Liver (tissue), 9 donors: ENCODE data around the gene NKIRAS1. TPM values are rescaled to one million over a fixed set of nuclear protein-coding genes. Genes with fewer than 3 reads are reported as not detected.

Experiments
- DNase-seq: peaks from one replicate; pipeline ENCODE4 v3.0.0-alpha.2; 2017; ENCODE audit warnings: low spot score
- H3K27ac ChIP-seq, 2 donors: one replicate each; pipeline ENCODE4 v1.7.0; 2013; ENCODE audit warnings: inconsistent platforms in 2 of 2, low read length in 2 of 2, control low read depth in 1 of 2, low read depth in 1 of 2, mild to moderate bottlenecking in 1 of 2
- H3K27me3 ChIP-seq, 4 donors: one replicate each; pipeline versions ENCODE4 v1.6.1 to v1.7.0; 2013; ENCODE audit warnings: low read length in 3 of 4, inconsistent platforms in 1 of 4, mild to moderate bottlenecking in 1 of 4, moderate library complexity in 1 of 4; ENCODE audit not compliant: control insufficient read depth in 4 of 4, insufficient read depth in 4 of 4
- H3K36me3 ChIP-seq, 4 donors: one replicate each; pipeline versions ENCODE4 v1.6.1 to v1.7.0; 2013; ENCODE audit warnings: low read length in 3 of 4, mild to moderate bottlenecking in 3 of 4, low read depth in 1 of 4, moderate library complexity in 1 of 4; ENCODE audit not compliant: control insufficient read depth in 4 of 4, insufficient read depth in 3 of 4
- H3K4me1 ChIP-seq, 4 donors: one replicate each; pipeline versions ENCODE4 v1.6.1 to v1.7.0; 2013; ENCODE audit warnings: low read length in 3 of 4, mild to moderate bottlenecking in 3 of 4, moderate library complexity in 1 of 4; ENCODE audit not compliant: control insufficient read depth in 4 of 4, insufficient read depth in 4 of 4
- H3K4me3 ChIP-seq, 3 donors: one replicate each; pipeline versions ENCODE4 v1.6.1 to v1.7.0; 2013; ENCODE audit warnings: low read length in 3 of 3, control low read depth in 1 of 3, low read depth in 1 of 3, mild to moderate bottlenecking in 1 of 3
- H3K9ac ChIP-seq, 2 donors: one replicate each; pipeline ENCODE4 v1.7.0; 2013; ENCODE audit warnings: low read length in 2 of 2, mild to moderate bottlenecking in 2 of 2, moderate library complexity in 2 of 2, control low read depth in 1 of 2, low read depth in 1 of 2
- H3K9me3 ChIP-seq, 4 donors: one replicate each; pipeline versions ENCODE4 v1.6.1 to v1.7.0; 2013; ENCODE audit warnings: low read length in 3 of 4; ENCODE audit not compliant: control insufficient read depth in 4 of 4
- EGR1 ChIP-seq, 2 donors: IDR thresholded peaks; 2 replicates each; pipeline ENCODE4 v1.6.1; 2016 to 2018; ENCODE audit warnings: antibody characterized with exemption in 2 of 2, low read depth in 2 of 2
- FOXA1 ChIP-seq: IDR thresholded peaks from 2 replicates; pipeline ENCODE4 v1.6.1; 2016; ENCODE audit warnings: antibody characterized with exemption
- FOXA2 ChIP-seq: IDR thresholded peaks from 2 replicates; pipeline ENCODE4 v1.6.1; 2016; ENCODE audit warnings: antibody characterized with exemption
- GABPA ChIP-seq, 2 donors: IDR thresholded peaks in 1 of 2; conservative IDR thresholded peaks in 1 of 2; 2 replicates each; pipeline ENCODE4 v1.6.1; 2016; ENCODE audit warnings: antibody characterized with exemption in 2 of 2, mild to moderate bottlenecking in 1 of 2, moderate library complexity in 1 of 2
- HNF4A ChIP-seq, 2 donors: conservative IDR thresholded peaks; 2 replicates each; pipeline ENCODE4 v1.6.1; 2016; ENCODE audit warnings: antibody characterized with exemption in 2 of 2, mild to moderate bottlenecking in 2 of 2
- JUND ChIP-seq, 2 donors: IDR thresholded peaks; 2 replicates each; pipeline ENCODE4 v1.6.1; 2016; ENCODE audit warnings: antibody characterized with exemption in 2 of 2
- NR2F2 ChIP-seq: IDR thresholded peaks from 2 replicates; pipeline ENCODE4 v1.6.1; 2016; ENCODE audit warnings: antibody characterized with exemption
- RXRA ChIP-seq, 2 donors: IDR thresholded peaks; 2 replicates each; pipeline ENCODE4 v1.6.1; 2017 to 2018; ENCODE audit warnings: antibody characterized with exemption in 2 of 2, mild to moderate bottlenecking in 1 of 2
- TAF1 ChIP-seq: conservative IDR thresholded peaks from 2 replicates; pipeline ENCODE4 v1.6.1; 2016; ENCODE audit warnings: antibody characterized with exemption, mild to moderate bottlenecking
- YY1 ChIP-seq: IDR thresholded peaks from 2 replicates; pipeline ENCODE4 v1.6.1; 2016; ENCODE audit warnings: antibody characterized with exemption, mild to moderate bottlenecking
- WGBS: extraction: QIAGEN DNeasy Blood & Tissue Kit; methylation state at CpG from one replicate; pipeline ENCODE4 v1.1.7; 2013; 5-methylcytosine and 5-hydroxymethylcytosine counted together
- polyA plus RNA-seq, 2 donors: library from polyadenylated mRNA; stranded (reverse) in 1 of 2; unstranded in 1 of 2; fragments of 200-250 nt in 1 of 2; fragments of >200 nt in 1 of 2; fragmentation: Nextera tagmentation in 1 of 2; extraction: Ambion mirVana in 1 of 2; gene quantifications; one replicate each; pipeline versions ENCODE4 v1.2.1 to v1.2.3, GENCODE V29; 2013 to 2015
- total RNA-seq, 2 donors: library from RNA; depleted of rRNA; stranded (reverse); fragments of >200 nt; gene quantifications; one replicate each; pipeline ENCODE4 v1.2.3, GENCODE V29; 2014
- TF ChIP-seq, protein P1 (sequence below): IDR thresholded peaks from 2 replicates; pipeline ENCODE4 v1.6.1; 2016; ENCODE audit warnings: antibody characterized with exemption
- TF ChIP-seq, protein P2 (sequence below): IDR thresholded peaks from 2 replicates; pipeline ENCODE4 v1.6.1; 2016; ENCODE audit warnings: antibody characterized with exemption, mild to moderate bottlenecking
- TF ChIP-seq, protein P3 (sequence below): fragments of 150-350 bp; IDR thresholded peaks from 2 replicates; pipeline ENCODE4 v1.5.1; 2017; ENCODE audit warnings: improper control_type of control experiment, low read depth, low read length; ENCODE audit not compliant: missing input control
- TF ChIP-seq, protein P4 (sequence below): IDR thresholded peaks from 2 replicates; pipeline ENCODE4 v1.6.1; 2016; ENCODE audit warnings: antibody characterized with exemption
- donor health status: healthy.
- donor health status: healthy.
- donor health status: healthy.
- donor health status: healthy.
- donor health status: healthy.

NKIRAS1 gene
- total and polyA plus RNA-seq, 4 donors: 4.6 to 12.6 (median 8.4) TPM

DNA sequence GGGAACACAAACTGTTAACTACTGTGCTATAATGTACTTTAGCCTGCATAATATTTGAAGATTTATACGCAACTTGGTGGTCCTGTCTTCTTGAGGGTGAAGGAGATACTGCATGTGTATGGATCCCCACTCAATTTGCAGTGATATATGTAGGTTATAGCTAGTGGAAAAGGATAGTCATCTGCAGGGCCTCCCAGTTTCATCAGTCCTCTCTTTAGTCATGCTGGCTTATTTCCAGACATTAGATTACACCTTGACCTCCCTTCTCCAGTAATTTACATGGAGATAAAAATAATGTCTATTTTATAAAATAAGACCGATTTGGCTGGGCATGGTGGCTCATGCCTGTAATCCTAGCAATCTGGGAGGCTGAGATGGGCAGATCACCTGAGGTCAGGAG, 32.0 kb upstream of the NKIRAS1 start:
- Histone ChIP-seq H3K9ac (no peak overlapping the region), H3K36me3 (no peaks in the 10 kb centered on the region), H3K27ac (no peak overlapping the region), H3K27me3 (no peaks in the 10 kb centered on the region), H3K4me1 (peaks cover 11 to 61% (median 42%) of the 10 kb centered on the region in 4 donors), H3K9me3 (no peaks in the 10 kb centered on the region), H3K4me3 (no peak overlapping the region)
- TF ChIP-seq, protein P1, sequence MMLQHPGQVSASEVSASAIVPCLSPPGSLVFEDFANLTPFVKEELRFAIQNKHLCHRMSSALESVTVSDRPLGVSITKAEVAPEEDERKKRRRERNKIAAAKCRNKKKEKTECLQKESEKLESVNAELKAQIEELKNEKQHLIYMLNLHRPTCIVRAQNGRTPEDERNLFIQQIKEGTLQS: peak; percentile 60
- TF ChIP-seq JUND (IDR thresholded peaks at IDR 0.05) (peak in 1 of 2 donors; percentile 18), FOXA2 (no peak)
- DNase-seq: no peak
- 77% methylated on average over 2 of the region's 2 CpGs for WGBS

DNA sequence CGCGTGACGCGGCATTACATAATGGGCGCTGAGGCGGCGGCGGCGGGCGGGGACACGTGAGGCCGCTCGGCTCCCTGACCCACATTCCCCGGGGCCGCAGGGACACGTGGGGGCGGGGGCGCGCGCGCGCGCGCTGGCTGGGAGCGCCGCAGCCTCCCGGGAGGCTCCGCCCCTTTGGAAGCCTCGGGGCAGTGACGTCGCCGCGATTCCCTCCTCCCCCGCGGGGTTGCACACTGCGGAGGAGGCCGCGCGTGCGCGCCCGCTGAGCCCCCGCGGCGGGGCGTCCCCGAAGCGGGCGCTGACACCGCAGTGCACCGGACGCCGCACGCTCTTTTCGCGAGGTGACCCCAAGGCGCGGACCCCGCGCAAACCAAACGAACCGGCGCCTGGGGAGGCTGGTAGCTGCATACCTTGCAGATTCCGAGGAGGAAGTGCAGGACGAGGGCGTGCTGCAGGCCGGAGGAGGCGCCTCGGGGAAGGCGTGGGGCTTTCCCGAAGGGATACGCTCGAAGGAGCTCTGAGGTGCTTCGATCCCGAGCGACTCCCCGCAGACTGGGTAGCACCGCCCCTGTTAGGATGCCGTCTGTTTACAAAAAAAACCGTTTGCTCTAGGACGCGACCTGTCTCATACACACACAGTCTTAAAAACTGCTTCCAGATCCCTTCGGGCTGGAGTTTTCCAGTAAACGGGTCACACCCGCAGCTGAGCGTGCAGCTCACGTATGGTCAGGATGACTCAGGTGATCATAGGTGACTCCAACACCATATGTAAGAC, 29.3 kb upstream of the NKIRAS1 start:
- TF ChIP-seq FOXA2: no peak
- peak in 1 of 2 donors; percentile 72 for TF ChIP-seq EGR1 (IDR thresholded peaks at IDR 0.05; ENCODE audit: low read depth in 2 of 2)
- TF ChIP-seq, protein P2, sequence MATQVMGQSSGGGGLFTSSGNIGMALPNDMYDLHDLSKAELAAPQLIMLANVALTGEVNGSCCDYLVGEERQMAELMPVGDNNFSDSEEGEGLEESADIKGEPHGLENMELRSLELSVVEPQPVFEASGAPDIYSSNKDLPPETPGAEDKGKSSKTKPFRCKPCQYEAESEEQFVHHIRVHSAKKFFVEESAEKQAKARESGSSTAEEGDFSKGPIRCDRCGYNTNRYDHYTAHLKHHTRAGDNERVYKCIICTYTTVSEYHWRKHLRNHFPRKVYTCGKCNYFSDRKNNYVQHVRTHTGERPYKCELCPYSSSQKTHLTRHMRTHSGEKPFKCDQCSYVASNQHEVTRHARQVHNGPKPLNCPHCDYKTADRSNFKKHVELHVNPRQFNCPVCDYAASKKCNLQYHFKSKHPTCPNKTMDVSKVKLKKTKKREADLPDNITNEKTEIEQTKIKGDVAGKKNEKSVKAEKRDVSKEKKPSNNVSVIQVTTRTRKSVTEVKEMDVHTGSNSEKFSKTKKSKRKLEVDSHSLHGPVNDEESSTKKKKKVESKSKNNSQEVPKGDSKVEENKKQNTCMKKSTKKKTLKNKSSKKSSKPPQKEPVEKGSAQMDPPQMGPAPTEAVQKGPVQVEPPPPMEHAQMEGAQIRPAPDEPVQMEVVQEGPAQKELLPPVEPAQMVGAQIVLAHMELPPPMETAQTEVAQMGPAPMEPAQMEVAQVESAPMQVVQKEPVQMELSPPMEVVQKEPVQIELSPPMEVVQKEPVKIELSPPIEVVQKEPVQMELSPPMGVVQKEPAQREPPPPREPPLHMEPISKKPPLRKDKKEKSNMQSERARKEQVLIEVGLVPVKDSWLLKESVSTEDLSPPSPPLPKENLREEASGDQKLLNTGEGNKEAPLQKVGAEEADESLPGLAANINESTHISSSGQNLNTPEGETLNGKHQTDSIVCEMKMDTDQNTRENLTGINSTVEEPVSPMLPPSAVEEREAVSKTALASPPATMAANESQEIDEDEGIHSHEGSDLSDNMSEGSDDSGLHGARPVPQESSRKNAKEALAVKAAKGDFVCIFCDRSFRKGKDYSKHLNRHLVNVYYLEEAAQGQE: no peak
- Histone ChIP-seq H3K9me3 (no peaks in the 10 kb centered on the region), H3K4me1 (peaks cover 9 to 52% (median 43%) of the 10 kb centered on the region in 4 donors), H3K9ac (peak overlapping the region; percentile 26 to 64), H3K27me3 (no peaks in the 10 kb centered on the region), H3K4me3 (peak overlapping the region; percentile 64 to 94 (median 74)), H3K27ac (peak overlapping the region; percentile 81 to 92), H3K36me3 (no peaks in the 10 kb centered on the region)
- WGBS: under 1% methylated on average over 87 of the region's 87 CpGs
- peak; percentile 96 for DNase-seq

DNA sequence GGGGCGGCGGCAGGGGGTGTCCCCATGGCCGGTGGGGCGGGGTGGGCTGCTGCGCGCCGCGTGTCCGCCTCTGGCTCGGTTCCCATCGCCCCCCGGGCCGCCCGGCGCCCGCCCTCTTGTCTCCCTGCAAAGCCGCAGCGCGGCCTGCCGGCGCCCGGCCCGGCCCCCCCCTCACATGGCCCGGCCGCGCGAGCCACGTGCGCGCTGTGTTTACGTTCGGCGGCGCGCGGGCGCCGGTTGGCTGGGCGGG, 28.8 kb upstream of the NKIRAS1 start:
- H3K9ac ChIP-seq: no peak overlapping the region
- peaks cover 9 to 49% (median 43%) of the 10 kb centered on the region in 4 donors for H3K4me1 ChIP-seq
- TF ChIP-seq RXRA (IDR thresholded peaks at IDR 0.05) (no peak), FOXA2 (no peak), YY1 (no peak), GABPA (IDR thresholded peaks at IDR 0.05 in 1 of 2, conservative IDR thresholded peaks at IDR 0.05 in 1 of 2) (no peak), FOXA1 (no peak), HNF4A (conservative IDR thresholded peaks at IDR 0.05) (no peak), TAF1 (no peak), NR2F2 (no peak)
- TF ChIP-seq, protein P3, sequence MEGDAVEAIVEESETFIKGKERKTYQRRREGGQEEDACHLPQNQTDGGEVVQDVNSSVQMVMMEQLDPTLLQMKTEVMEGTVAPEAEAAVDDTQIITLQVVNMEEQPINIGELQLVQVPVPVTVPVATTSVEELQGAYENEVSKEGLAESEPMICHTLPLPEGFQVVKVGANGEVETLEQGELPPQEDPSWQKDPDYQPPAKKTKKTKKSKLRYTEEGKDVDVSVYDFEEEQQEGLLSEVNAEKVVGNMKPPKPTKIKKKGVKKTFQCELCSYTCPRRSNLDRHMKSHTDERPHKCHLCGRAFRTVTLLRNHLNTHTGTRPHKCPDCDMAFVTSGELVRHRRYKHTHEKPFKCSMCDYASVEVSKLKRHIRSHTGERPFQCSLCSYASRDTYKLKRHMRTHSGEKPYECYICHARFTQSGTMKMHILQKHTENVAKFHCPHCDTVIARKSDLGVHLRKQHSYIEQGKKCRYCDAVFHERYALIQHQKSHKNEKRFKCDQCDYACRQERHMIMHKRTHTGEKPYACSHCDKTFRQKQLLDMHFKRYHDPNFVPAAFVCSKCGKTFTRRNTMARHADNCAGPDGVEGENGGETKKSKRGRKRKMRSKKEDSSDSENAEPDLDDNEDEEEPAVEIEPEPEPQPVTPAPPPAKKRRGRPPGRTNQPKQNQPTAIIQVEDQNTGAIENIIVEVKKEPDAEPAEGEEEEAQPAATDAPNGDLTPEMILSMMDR: no peak
- TF ChIP-seq, protein P1: no peak
- TF ChIP-seq, protein P4, sequence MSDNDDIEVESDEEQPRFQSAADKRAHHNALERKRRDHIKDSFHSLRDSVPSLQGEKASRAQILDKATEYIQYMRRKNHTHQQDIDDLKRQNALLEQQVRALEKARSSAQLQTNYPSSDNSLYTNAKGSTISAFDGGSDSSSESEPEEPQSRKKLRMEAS: no peak
- TF ChIP-seq, protein P2: no peak
- no peak for DNase-seq
- H3K4me3 ChIP-seq: peak overlapping the region; percentile 35 to 94 (median 44)
- H3K27ac ChIP-seq: peak overlapping the region; percentile 81 to 92
- H3K36me3 ChIP-seq: no peaks in the 10 kb centered on the region
- no peaks in the 10 kb centered on the region for H3K9me3 ChIP-seq
- no peaks in the 10 kb centered on the region for H3K27me3 ChIP-seq
- WGBS: under 1% methylated on average over 39 of the region's 39 CpGs
